Kidney epithelial cell (primary cell): ENCODE data around the gene SLC41A2. TPM values are rescaled to one million over a fixed set of nuclear protein-coding genes. Genes with fewer than 3 reads are reported as not detected.

Experiments used
- DNase-seq: peaks from one replicate; pipeline ENCODE4 v3.0.0-alpha.2; 2010; ENCODE audit warnings: low read depth
- H3K27me3 ChIP-seq: 2 replicates; pipeline ENCODE4 v1.6.0; 2011; ENCODE audit warnings: low read length; ENCODE audit not compliant: control insufficient read depth, insufficient read depth
- H3K36me3 ChIP-seq: 2 replicates; pipeline ENCODE4 v1.5.1; 2011; ENCODE audit warnings: low read length; ENCODE audit not compliant: control insufficient read depth, insufficient read depth
- H3K4me3 ChIP-seq: 2 replicates; pipeline ENCODE4 v1.5.1; 2011; ENCODE audit warnings: low read depth, mild to moderate bottlenecking, control low read depth, low read length
- CTCF ChIP-seq: IDR thresholded peaks from 2 replicates; pipeline ENCODE4 v1.5.1; 2011; ENCODE audit warnings: mild to moderate bottlenecking, moderate library complexity, low read length, control low read depth, inconsistent platforms; ENCODE audit not compliant: insufficient read depth, poor library complexity, severe bottlenecking
- total RNA-seq: library from RNA; depleted of rRNA; stranded (reverse); fragments of >200 nt; gene quantifications from 2 replicates; pipeline ENCODE4 v1.2.3, GENCODE V29; 2015

Gene SLC41A2
- total RNA-seq, 1 donor from 2014 or later, result 26.3 TPM

DNA sequence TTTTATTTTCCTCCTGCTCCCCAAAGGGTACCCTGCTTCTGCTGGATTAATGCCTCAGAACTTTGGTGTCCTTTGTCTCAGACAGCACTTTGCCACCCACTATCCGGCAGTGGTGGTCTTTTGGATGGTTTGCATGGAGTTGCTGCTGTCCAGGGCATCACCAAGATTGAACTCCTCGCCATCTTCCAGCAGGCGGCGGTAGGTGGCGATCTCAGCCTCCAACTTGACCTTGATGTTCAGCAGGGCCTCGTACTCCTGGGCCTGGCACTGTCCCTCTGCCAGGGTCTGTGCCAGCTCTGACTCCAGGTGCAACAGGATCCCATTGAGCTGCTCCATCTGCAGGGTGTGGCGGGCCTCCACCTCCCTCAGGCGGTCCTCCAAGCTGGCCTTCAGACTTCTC is 18.6 kb upstream of the SLC41A2 start:
- TF ChIP-seq CTCF, result no peak
- DNase-seq, result no peak
- no peaks in the 10 kb centered on the region for H3K36me3 ChIP-seq
- no peaks in the 10 kb centered on the region for H3K27me3 ChIP-seq
- H3K4me3 ChIP-seq, result no peak overlapping the region

- H3K4me3 ChIP-seq, result no peak overlapping the region
- H3K27me3 ChIP-seq, result no peaks in the 10 kb centered on the region
- no peaks in the 10 kb centered on the region for H3K36me3 ChIP-seq
- TF ChIP-seq CTCF, result no peak
- no peak for DNase-seq
These were observed 17.7 kb upstream of the SLC41A2 start for GRCh38 chr12:104975587-104976343.

GRCh38 chr12:104974626-104975290 is 16.7 kb upstream of the SLC41A2 start:
- no peak for DNase-seq
- no peaks in the 10 kb centered on the region for H3K36me3 ChIP-seq
- H3K4me3 ChIP-seq, result no peak overlapping the region

DNA sequence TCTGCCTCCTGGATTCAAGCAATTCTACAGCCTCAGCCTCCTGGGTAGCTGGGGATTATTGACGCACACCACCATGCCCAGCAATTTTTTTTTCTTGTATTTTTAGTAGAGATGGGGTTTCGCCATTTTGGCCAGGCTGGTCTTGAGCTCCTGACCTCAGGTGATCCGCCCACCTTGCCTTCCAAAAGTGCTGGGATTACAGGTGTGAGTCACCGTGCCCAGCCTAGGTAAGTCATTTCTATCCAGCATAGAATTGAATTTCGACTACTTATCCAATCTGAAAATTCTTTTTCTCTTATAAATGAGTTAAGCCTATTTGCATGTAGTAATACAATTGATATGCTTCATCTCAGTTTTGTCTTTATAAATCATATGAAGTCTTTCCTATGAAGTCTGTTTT is 15.2 kb upstream of the SLC41A2 start:
- no peaks in the 10 kb centered on the region for H3K27me3 ChIP-seq
- TF ChIP-seq CTCF, result no peak
- H3K36me3 ChIP-seq, result no peaks in the 10 kb centered on the region
- H3K4me3 ChIP-seq, result no peak overlapping the region
- DNase-seq, result no peak

More at GRCh38 chr12:104974626-104975290, 16.7 kb upstream of the SLC41A2 start:
- no peak for TF ChIP-seq CTCF
- H3K27me3 ChIP-seq, result no peaks in the 10 kb centered on the region

DNA sequence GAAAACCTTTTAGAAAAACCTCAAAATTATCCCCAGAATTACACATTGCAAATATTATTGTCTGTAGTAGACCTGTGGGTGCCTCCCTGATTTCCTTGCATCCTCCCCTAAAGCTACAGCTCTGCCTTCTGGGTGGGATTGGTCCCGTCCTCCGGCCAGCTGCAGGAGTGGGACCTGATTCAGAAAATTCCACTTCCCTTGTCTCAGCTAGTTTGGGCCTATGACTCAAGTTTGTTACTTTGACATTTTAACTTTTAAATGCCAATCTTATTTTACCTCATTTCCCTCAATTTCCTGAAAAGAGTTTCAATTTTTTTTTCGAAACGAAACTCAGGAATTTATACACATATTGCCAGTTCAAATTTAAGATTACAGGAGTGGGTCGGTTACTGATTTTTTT is 13.2 kb upstream of the SLC41A2 start:
- Histone ChIP-seq H3K36me3 (no peaks in the 10 kb centered on the region), H3K4me3 (no peak overlapping the region), H3K27me3 (no peaks in the 10 kb centered on the region)
- TF ChIP-seq CTCF, result no peak
- no peak for DNase-seq
